ENCODE results near the gene ERRFI1.
"Not testable (repeated sequence)": the region's sequence is repeated elsewhere in the genome, so short reads cannot be mapped to it uniquely, and the experiment has no call there.

Gene ERRFI1

DNA sequence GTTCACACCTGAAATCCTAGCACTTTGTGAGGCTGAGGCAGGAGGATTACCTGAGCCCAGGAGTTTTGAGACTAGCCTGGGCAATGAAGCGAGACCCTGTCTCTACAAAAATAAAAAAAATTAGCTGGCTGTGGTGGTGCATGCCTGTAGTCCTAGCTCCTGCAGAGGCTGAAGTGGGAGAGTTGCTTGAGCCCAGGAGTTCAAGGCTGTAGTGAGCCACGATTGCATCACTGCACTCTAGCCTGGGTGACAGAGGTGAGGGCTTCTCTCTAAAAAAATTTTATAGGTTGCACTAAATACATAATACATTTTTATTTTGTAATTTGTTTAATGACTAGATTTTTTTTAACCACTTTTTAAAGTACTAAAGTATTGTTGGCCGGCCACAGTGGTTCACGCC is 58.5 kb downstream of the ERRFI1 start:
- DNase-seq, result no peak

GRCh38 chr1:7967196-7967595 is 58.9 kb downstream of the ERRFI1 start:
- no peak for DNase-seq

DNA sequence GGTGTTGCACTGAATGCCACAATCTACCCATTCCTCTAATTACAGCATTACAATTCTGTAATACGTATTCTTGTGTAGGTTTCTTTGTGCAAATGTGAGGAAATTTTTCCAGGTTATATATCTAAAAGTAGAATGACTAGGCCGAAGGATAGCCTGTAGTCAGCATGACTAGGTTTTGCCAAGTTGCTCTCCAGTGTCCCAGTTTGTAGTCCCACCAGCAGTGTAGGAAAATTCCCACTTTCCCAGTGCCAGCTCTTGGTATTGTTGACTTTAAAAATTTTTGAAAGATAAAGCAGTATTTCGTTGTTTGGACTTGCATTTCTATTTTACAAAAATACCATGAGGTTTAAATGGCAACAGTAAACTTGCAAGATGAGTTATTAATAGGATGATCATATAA is 61.6 kb downstream of the ERRFI1 start:
- no peak for DNase-seq

GRCh38 chr1:7963841-7964240 is 62.3 kb downstream of the ERRFI1 start:
- not testable (repeated sequence) for DNase-seq

- not testable (repeated sequence) for DNase-seq
Observed at GRCh38 chr1:7963378-7963730, 62.8 kb downstream of the ERRFI1 start.

GRCh38 chr1:7962636-7963377 is 63.3 kb downstream of the ERRFI1 start:
- DNase-seq, result no peak

- no peak for DNase-seq
Observed at GRCh38 chr1:7962014-7962335, 64.1 kb downstream of the ERRFI1 start.
